HCT116 (cell line): ENCODE measurements around the gene KRTAP29-1. TPM values are rescaled to one million over a fixed set of nuclear protein-coding genes. Genes with fewer than 3 reads are reported as not detected.

Experiments used
- ATAC-seq: fragments of 200-7000 bp; cut with Tn5 transposase; 2 replicates; pipeline ENCODE4 v1.9.1; 2020; ENCODE audit warnings: mild to moderate bottlenecking, moderate library complexity
- BruUV-seq: library from RNA; stranded (reverse); fragments of 400-500 nt; replicated peaks from 2 replicates; lab custom pipeline; 2021; lab: Mats Ljungman, UMichigan
- CTCF ChIA-PET: fragments of 300-600 bp; sonication (Branson Sonifier 250); formaldehyde crosslinking; loops from one replicate; lab custom pipeline; 2021; ENCODE audit warnings: antibody characterized with exemption; lab: Charles Lee
- POLR2A ChIA-PET: fragments of 300-600, 350-600 bp; sonication (Branson Sonifier 250); formaldehyde crosslinking; loops from one replicate; lab custom pipeline; 2021; ENCODE audit warnings: antibody characterized with exemption; lab: Charles Lee
- RAD21 ChIA-PET, 2 experiments: fragments of 300-600 bp; sonication (Branson Sonifier 250); formaldehyde crosslinking; loops; one replicate each; lab custom pipeline; 2023; ENCODE audit warnings: low total read pairs in 2 of 2; ENCODE audit not compliant: uncharacterized antibody in 2 of 2, unreplicated experiment in 2 of 2, low non-redundant PET in 1 of 2; lab: Charles Lee
- DNase-seq: peaks from one replicate; pipeline ENCODE4 v3.0.0-alpha.2; 2010; ENCODE audit warnings: low read depth, low spot score
- H2AFZ ChIP-seq: fragments of 200-600 bp; shearing (Covaris generic), sonication (generic); 2 replicates; pipeline ENCODE4 v1.6.1; 2017; ENCODE audit warnings: low read depth, mixed run types, mixed read lengths, antibody characterized with exemption, low read length; ENCODE audit not compliant: poor library complexity, severe bottlenecking
- H3K27ac ChIP-seq: 2 replicates; pipeline ENCODE4 v1.5.1; 2012; ENCODE audit warnings: low read depth, low read length
- H3K27me3 ChIP-seq: fragments of 200-600 bp; sonication (generic); 2 replicates; pipeline ENCODE4 v1.6.1; 2016; ENCODE audit warnings: mixed run types, low read length, mixed read lengths; ENCODE audit not compliant: insufficient read depth
- H3K36me3 ChIP-seq, 2 experiments: fragments of 200-500 bp in 1 of 2; fragments of 200-600 bp in 1 of 2; sonication (Bioruptor generic) in 1 of 2; sonication (generic) in 1 of 2; 2 replicates each; pipeline versions ENCODE4 v1.5.1 to v1.6.1; 2014 to 2016; ENCODE audit warnings: low read length in 2 of 2, inconsistent platforms in 1 of 2, mixed read lengths in 1 of 2, mixed run types in 1 of 2; ENCODE audit not compliant: insufficient read depth in 2 of 2, control insufficient read depth in 1 of 2
- H3K4me1 ChIP-seq, 2 experiments: fragments of 200-600 bp in 1 of 2; sonication (generic) in 1 of 2; 2 replicates each; pipeline versions ENCODE4 v1.5.1 to v1.6.1; 2012 to 2017; ENCODE audit warnings: low read length in 2 of 2, inconsistent platforms in 1 of 2, mild to moderate bottlenecking in 1 of 2, mixed read lengths in 1 of 2, mixed run types in 1 of 2, moderate library complexity in 1 of 2; ENCODE audit not compliant: insufficient read depth in 2 of 2, control insufficient read depth in 1 of 2
- H3K4me2 ChIP-seq: fragments of 200-600 bp; sonication (generic); 2 replicates; pipeline ENCODE4 v1.6.1; 2017; ENCODE audit warnings: mixed run types, low read length, mixed read lengths
- H3K4me3 ChIP-seq, 2 experiments: fragments of 200-600 bp in 1 of 2; sonication (generic) in 1 of 2; replicated peaks in 1 of 2; 2 replicates each; pipeline ENCODE4 v1.5.1; 2011 to 2016; ENCODE audit warnings: low read length in 2 of 2, control low read depth in 1 of 2, low read depth in 1 of 2, mild to moderate bottlenecking in 1 of 2, mixed read lengths in 1 of 2, mixed run types in 1 of 2
- H3K79me2 ChIP-seq: fragments of 200-600 bp; sonication (generic); 2 replicates; pipeline ENCODE4 v1.6.1; 2017; ENCODE audit warnings: mild to moderate bottlenecking, mixed run types, low read length, moderate library complexity, mixed read lengths; ENCODE audit not compliant: insufficient read depth
- H3K9ac ChIP-seq: fragments of 200-600 bp; sonication (generic); 2 replicates; pipeline ENCODE4 v1.6.1; 2016; ENCODE audit warnings: low read length, mixed read lengths
- H3K9me2 ChIP-seq: fragments of 200-600 bp; sonication (generic), shearing (Covaris generic); 2 replicates; pipeline ENCODE4 v1.6.1; 2017; ENCODE audit warnings: mixed run types, mild to moderate bottlenecking, moderate library complexity; ENCODE audit not compliant: insufficient read depth
- H3K9me3 ChIP-seq, 2 experiments: fragments of 200-500 bp in 1 of 2; fragments of 200-600 bp in 1 of 2; sonication (Bioruptor generic) in 1 of 2; sonication (generic) in 1 of 2; 2 replicates each; pipeline ENCODE4 v1.6.1; 2014 to 2017; ENCODE audit warnings: low read length in 2 of 2, mixed read lengths in 2 of 2, inconsistent platforms in 1 of 2, low read depth in 1 of 2, mild to moderate bottlenecking in 1 of 2, mixed run types in 1 of 2, moderate library complexity in 1 of 2; ENCODE audit not compliant: control insufficient read depth in 1 of 2, insufficient read depth in 1 of 2
- H4K20me1 ChIP-seq: fragments of 200-600 bp; sonication (generic), shearing (Covaris generic); 2 replicates; pipeline ENCODE4 v1.6.1; 2017; ENCODE audit warnings: mixed run types, mild to moderate bottlenecking, moderate library complexity; ENCODE audit not compliant: insufficient read depth
- ATF3 ChIP-seq: IDR thresholded peaks from 2 replicates; pipeline ENCODE4 v1.6.1; 2012
- CBX3 ChIP-seq: IDR thresholded peaks from 2 replicates; pipeline ENCODE4 v1.6.1; 2012; ENCODE audit warnings: low read depth
- CEBPB ChIP-seq: IDR thresholded peaks from 2 replicates; pipeline ENCODE4 v1.6.1; 2012; ENCODE audit warnings: low read depth
- EZH2 ChIP-seq: fragments of 200-600 bp; sonication (generic); IDR thresholded peaks from 2 replicates; pipeline ENCODE4 v1.6.1; 2017; ENCODE audit warnings: antibody characterized with exemption, mixed run types
- EZH2phosphoT487 ChIP-seq: fragments of 200-600 bp; IDR thresholded peaks from 2 replicates; pipeline ENCODE4 v1.6.1; 2018; ENCODE audit warnings: antibody characterized with exemption, borderline replicate concordance
- FOSL1 ChIP-seq: IDR thresholded peaks from 2 replicates; pipeline ENCODE4 v1.6.1; 2012; ENCODE audit warnings: low read depth
- JUND ChIP-seq: IDR thresholded peaks from 2 replicates; pipeline ENCODE4 v1.6.1; 2012
- MAX ChIP-seq: IDR thresholded peaks from 2 replicates; pipeline ENCODE4 v1.6.1; 2012
- POLR2A ChIP-seq: IDR thresholded peaks from 2 replicates; pipeline ENCODE4 v1.7.0; 2011; ENCODE audit warnings: borderline replicate concordance; ENCODE audit not compliant: insufficient read depth, insufficient read length; ENCODE audit errors: extremely low read depth
- RAD21 ChIP-seq: IDR thresholded peaks from 2 replicates; pipeline ENCODE4 v1.6.1; 2012; ENCODE audit warnings: low read depth, mild to moderate bottlenecking
- REST ChIP-seq: IDR thresholded peaks from 2 replicates; pipeline ENCODE4 v1.6.1; 2012; ENCODE audit warnings: low read depth
- SP1 ChIP-seq: IDR thresholded peaks from 2 replicates; pipeline ENCODE4 v1.6.1; 2012; ENCODE audit warnings: low read depth
- SRF ChIP-seq: IDR thresholded peaks from 2 replicates; pipeline ENCODE4 v1.6.1; 2012; ENCODE audit warnings: low read depth
- TCF7L2 ChIP-seq: IDR thresholded peaks from 2 replicates; pipeline ENCODE4 v1.7.0; 2011; ENCODE audit warnings: borderline replicate concordance, inconsistent platforms; ENCODE audit not compliant: insufficient read depth, insufficient read length; ENCODE audit errors: extremely low read depth
- YY1 ChIP-seq: IDR thresholded peaks from 2 replicates; pipeline ENCODE4 v1.6.1; 2011; ENCODE audit warnings: low read length, low read depth, moderate library complexity, mild to moderate bottlenecking; ENCODE audit not compliant: insufficient replicate concordance; ENCODE audit errors: extremely low read depth
- ZNF274 ChIP-seq: fragments of 200-500 bp; sonication (Bioruptor generic); IDR thresholded peaks from 2 replicates; pipeline ENCODE4 v1.6.1; 2014; ENCODE audit warnings: mild to moderate bottlenecking, low read depth, low read length, inconsistent platforms
- intact Hi-C: fragments of 100-400 bp; cut with micrococcal nuclease; formaldehyde crosslinking; loops from 2 replicates; pipeline ENCODE4 v1.10.0; 2022
- total RNA-seq: library from RNA; stranded (reverse); gene quantifications from one replicate; pipeline ENCODE4 v1.2.1, GENCODE V29; 2021; ENCODE audit not compliant: unreplicated experiment

KRTAP29-1 gene
- total RNA-seq, 1 experiment from 2014 or later = 0.22 TPM

GRCh38 chr17:41287050-41287449 lies 15.6 kb downstream of the KRTAP29-1 start:
- Histone ChIP-seq H3K79me2 (no peaks in the 10 kb centered on the region), H3K27me3 (no peaks in the 10 kb centered on the region), H3K27ac (no peak overlapping the region), H3K36me3 (no peaks in the 10 kb centered on the region), H3K9me2 (no peaks in the 10 kb centered on the region), H3K4me3 (no peak overlapping the region), H3K9ac (no peak overlapping the region), H4K20me1 (no peaks in the 10 kb centered on the region), H3K4me1 (no peaks in the 10 kb centered on the region), H2AFZ (no peak overlapping the region), H3K4me2 (no peak overlapping the region), H3K9me3 (no peaks in the 10 kb centered on the region; a peak in 1 of 4 replicates)
- CTCF ChIA-PET = interaction anchor here (1.1 kb wide), 1 partner anchor 431 kb away, joined by 3 read pairs; no protein-coding TSS in a partner anchor
- ATAC-seq (no peak), DNase-seq (no peak)
- intact Hi-C loops = no loop called here
- RAD21 ChIA-PET = no interaction called here
- no TSS peak for BruUV-seq
- no peak for TF ChIP-seq POLR2A
- TF ChIP-seq SRF = no peak
- no peak for TF ChIP-seq CBX3
- TF ChIP-seq YY1 = no peak
- no peak for TF ChIP-seq FOSL1
- no peak for TF ChIP-seq ZNF274
- no peak for TF ChIP-seq RAD21
- no peak for TF ChIP-seq MAX
- no peak for TF ChIP-seq SP1
- TF ChIP-seq ATF3 = no peak
- no peak for TF ChIP-seq EZH2
- TF ChIP-seq TCF7L2 = no peak
- no peak for TF ChIP-seq EZH2phosphoT487
- TF ChIP-seq JUND = no peak
- TF ChIP-seq CEBPB = no peak
- TF ChIP-seq REST = no peak
- POLR2A ChIA-PET = no interaction called here
